Measurements from ENCODE around the gene SMPD2.

- no peak for TF ChIP-seq POLR2A (IDR thresholded peaks at IDR 0.05; ENCODE audit: low read length)
- TF ChIP-seq GATA1 (IDR thresholded peaks at IDR 0.05; ENCODE audit: low read depth, low read length): no peak
Observed at GRCh38 chr6:109456111-109456583, 15.6 kb downstream of the SMPD2 start.
